HG02610 (cell line): ENCODE results near the gene AMIGO3.
"Not testable (repeated sequence)": the region's sequence is repeated elsewhere in the genome, so short reads cannot be mapped to it uniquely, and the experiment has no call there.

ENCODE experiments used
- ATAC-seq: cut with Tn5 transposase; IDR thresholded peaks from one replicate; pipeline ENCODE4 v1.9.1; 2021; ENCODE audit warnings: mild to moderate bottlenecking, moderate library complexity; ENCODE audit not compliant: unreplicated experiment

The AMIGO3 gene

GRCh38 chr3:49719214-49719884, at the start of gene AMIGO3:
Gene AMIGO3, minus strand, starts transcription at chr3:49719684. Its CDS starts 219 bp downstream, at chr3:49719465.
- peak; percentile 54 for ATAC-seq

- ATAC-seq, result no peak
Measured at GRCh38 chr3:49763981-49764380, 44.5 kb upstream of the AMIGO3 start.

- ATAC-seq, result no peak
Measured at GRCh38 chr3:49761661-49762060, 42.2 kb upstream of the AMIGO3 start.

- ATAC-seq, result no peak
Measured at GRCh38 chr3:49759226-49759625, 39.7 kb upstream of the AMIGO3 start.

- ATAC-seq, result no peak
Measured at GRCh38 chr3:49757197-49757596, 37.7 kb upstream of the AMIGO3 start.

- ATAC-seq, result no peak
Measured at GRCh38 chr3:49756036-49756435, 36.6 kb upstream of the AMIGO3 start.

GRCh38 chr3:49754536-49754935, 35.1 kb upstream of the AMIGO3 start:
- ATAC-seq, result no peak

GRCh38 chr3:49751501-49751900, 32.0 kb upstream of the AMIGO3 start:
- no peak for ATAC-seq

- no peak for ATAC-seq
Measured at GRCh38 chr3:49750056-49750455, 30.6 kb upstream of the AMIGO3 start.

GRCh38 chr3:49748874-49749273, 29.4 kb upstream of the AMIGO3 start:
- ATAC-seq, result not testable (repeated sequence)

- no peak for ATAC-seq
Measured at GRCh38 chr3:49747792-49748480, 28.5 kb upstream of the AMIGO3 start.

GRCh38 chr3:49745986-49746385, 26.5 kb upstream of the AMIGO3 start:
- ATAC-seq, result no peak

- ATAC-seq, result no peak
Measured at GRCh38 chr3:49740427-49740826, 20.9 kb upstream of the AMIGO3 start.

GRCh38 chr3:49738067-49738713, 18.7 kb upstream of the AMIGO3 start:
- ATAC-seq, result no peak

- ATAC-seq, result no peak
Measured at GRCh38 chr3:49734752-49735151, 15.3 kb upstream of the AMIGO3 start.

- ATAC-seq, result no peak
Measured at GRCh38 chr3:49733551-49733950, 14.1 kb upstream of the AMIGO3 start.

GRCh38 chr3:49732597-49732996, 13.1 kb upstream of the AMIGO3 start:
- ATAC-seq, result no peak

GRCh38 chr3:49729966-49730609, 10.6 kb upstream of the AMIGO3 start:
- ATAC-seq, result no peak

GRCh38 chr3:49727924-49728361, 8.5 kb upstream of the AMIGO3 start:
- ATAC-seq, result no peak

- ATAC-seq, result no peak
Measured at GRCh38 chr3:49727154-49727923, 7.9 kb upstream of the AMIGO3 start.
